ENCODE results near the gene SEMA5B. TPM values are rescaled to one million over a fixed set of nuclear protein-coding genes. Genes with fewer than 3 reads are reported as not detected.

The SEMA5B gene
- total RNA-seq, 3 donors from 2014 or later = 0.15 to 0.33 (median 0.32) TPM

DNA sequence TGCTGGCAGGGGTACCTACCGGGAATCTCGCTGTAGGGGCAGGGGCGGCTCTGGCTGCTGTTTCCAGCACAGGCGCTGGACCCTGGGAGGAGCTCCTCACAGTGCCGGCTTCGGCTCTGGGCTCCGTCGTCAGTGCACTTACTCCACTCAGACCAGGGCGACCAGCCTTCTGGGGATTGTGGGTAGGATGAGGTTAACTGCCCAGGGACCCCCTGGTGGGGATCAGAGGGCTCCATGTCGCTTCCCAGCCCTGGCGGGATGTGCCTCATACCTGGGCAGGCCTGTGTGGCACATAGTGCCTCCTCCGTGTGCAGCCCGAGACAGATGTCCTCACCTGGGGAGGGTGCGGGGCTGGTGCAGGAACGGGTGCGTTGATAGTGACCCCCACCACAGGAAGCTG is 115.7 kb downstream of the SEMA5B start:
- intact Hi-C loops (cut with DNase I; ENCODE audit: low total_unique reads) = no loop called here
- TF ChIP-seq POLR2AphosphoS5 (IDR thresholded peaks at IDR 0.05) = no peak
- TF ChIP-seq, protein P1, sequence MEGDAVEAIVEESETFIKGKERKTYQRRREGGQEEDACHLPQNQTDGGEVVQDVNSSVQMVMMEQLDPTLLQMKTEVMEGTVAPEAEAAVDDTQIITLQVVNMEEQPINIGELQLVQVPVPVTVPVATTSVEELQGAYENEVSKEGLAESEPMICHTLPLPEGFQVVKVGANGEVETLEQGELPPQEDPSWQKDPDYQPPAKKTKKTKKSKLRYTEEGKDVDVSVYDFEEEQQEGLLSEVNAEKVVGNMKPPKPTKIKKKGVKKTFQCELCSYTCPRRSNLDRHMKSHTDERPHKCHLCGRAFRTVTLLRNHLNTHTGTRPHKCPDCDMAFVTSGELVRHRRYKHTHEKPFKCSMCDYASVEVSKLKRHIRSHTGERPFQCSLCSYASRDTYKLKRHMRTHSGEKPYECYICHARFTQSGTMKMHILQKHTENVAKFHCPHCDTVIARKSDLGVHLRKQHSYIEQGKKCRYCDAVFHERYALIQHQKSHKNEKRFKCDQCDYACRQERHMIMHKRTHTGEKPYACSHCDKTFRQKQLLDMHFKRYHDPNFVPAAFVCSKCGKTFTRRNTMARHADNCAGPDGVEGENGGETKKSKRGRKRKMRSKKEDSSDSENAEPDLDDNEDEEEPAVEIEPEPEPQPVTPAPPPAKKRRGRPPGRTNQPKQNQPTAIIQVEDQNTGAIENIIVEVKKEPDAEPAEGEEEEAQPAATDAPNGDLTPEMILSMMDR (IDR thresholded peaks at IDR 0.05) = no peak
- TF ChIP-seq POLR2A (IDR thresholded peaks at IDR 0.05) = no peak
- no peak for DNase-seq (ENCODE audit: low spot score in 2 of 2)
- Histone ChIP-seq H3K4me3 (no peak overlapping the region), H3K27me3 (peaks cover 0 to 35% of the 10 kb centered on the region in 2 donors), H3K9me3 (no peaks in the 10 kb centered on the region), H3K27ac (no peak overlapping the region), H3K4me1 (no peaks in the 10 kb centered on the region), H3K36me3 (no peaks in the 10 kb centered on the region)

DNA sequence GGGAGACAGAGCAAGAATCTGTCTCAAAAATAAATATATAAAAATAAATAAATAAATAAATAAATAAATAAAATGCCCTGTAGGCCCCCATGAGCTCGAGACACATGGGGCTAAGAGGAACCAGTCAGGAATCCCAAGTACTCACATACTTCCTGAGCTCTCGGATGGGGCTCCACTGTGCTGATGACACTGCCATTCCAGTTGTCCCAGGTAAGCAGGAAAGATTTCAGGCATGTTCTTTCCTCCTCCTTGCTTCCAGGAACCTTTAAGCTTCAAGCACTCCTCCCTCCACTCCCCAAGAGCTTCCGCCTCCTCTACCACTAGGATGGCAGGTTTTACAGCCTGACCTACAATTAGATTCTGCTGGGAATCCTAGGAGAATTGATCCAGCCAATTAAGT is 119.3 kb downstream of the SEMA5B start:
- no peak overlapping the region for H3K27ac ChIP-seq
- H3K27me3 ChIP-seq = peaks cover 0 to 16% of the 10 kb centered on the region in 2 donors
- no peaks in the 10 kb centered on the region for H3K36me3 ChIP-seq
- no peaks in the 10 kb centered on the region for H3K9me3 ChIP-seq
- DNase-seq (ENCODE audit: low spot score in 2 of 2) = no peak
- no peak overlapping the region for H3K4me3 ChIP-seq
- intact Hi-C loops (cut with DNase I; ENCODE audit: low total_unique reads) = no loop called here
- TF ChIP-seq POLR2A (IDR thresholded peaks at IDR 0.05) = no peak
- H3K4me1 ChIP-seq = no peaks in the 10 kb centered on the region

DNA sequence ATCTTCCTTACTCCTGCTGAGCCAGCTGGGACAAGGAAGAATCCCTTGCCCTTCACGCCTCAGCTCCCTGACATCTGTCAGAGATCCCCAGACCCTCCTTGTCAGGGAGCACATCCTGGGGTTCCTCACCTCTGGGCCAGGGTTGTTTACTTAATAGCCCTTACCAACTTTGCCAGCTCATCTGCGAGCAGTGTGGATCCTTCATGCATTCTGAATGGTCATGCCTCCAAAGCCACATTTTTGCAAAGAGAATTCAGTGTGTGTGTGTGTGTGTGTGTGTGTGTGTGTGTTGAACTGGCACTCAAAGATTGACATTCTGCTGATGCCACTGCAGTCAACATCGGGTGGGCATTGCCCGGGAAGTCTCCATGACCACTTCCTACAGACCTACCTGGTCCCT is 120.1 kb downstream of the SEMA5B start:
- TF ChIP-seq POLR2AphosphoS5 (IDR thresholded peaks at IDR 0.05) (no peak), POLR2A (IDR thresholded peaks at IDR 0.05) (no peak)
- TF ChIP-seq, protein P1 (IDR thresholded peaks at IDR 0.05) = no peak
- no peak overlapping the region for H3K27ac ChIP-seq
- H3K4me1 ChIP-seq = no peaks in the 10 kb centered on the region
- no peak overlapping the region for H3K4me3 ChIP-seq
- H3K36me3 ChIP-seq = no peaks in the 10 kb centered on the region
- no peak for DNase-seq (ENCODE audit: low spot score in 2 of 2)
- intact Hi-C loops (cut with DNase I; ENCODE audit: low total_unique reads) = no loop called here
- H3K27me3 ChIP-seq = peaks cover 0 to 8% of the 10 kb centered on the region in 2 donors
- H3K9me3 ChIP-seq = no peaks in the 10 kb centered on the region

DNA sequence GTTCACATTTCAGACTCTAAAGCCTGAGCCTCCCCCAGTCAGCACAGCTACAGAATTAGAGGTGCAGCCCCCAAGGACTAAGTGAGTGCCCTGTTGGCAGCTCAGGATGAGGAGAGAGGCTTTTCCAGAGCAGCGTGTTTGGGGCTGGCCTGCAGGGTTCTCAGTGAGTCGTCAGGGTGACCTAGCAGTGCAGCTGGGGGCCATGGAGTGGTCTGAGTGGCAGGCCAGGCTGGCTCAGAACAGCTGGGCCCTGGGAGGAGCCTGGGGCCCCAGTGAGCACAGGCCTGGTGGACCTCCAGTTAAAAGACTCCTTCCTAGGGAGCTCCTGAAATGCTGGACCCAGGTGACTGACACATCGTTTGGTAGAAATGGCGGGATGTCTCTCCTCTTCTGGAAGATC is 124.4 kb downstream of the SEMA5B start:
- Histone ChIP-seq H3K36me3 (no peaks in the 10 kb centered on the region), H3K27me3 (no peaks in the 10 kb centered on the region), H3K4me3 (no peak overlapping the region), H3K4me1 (no peaks in the 10 kb centered on the region), H3K9me3 (no peaks in the 10 kb centered on the region), H3K27ac (no peak overlapping the region)
- DNase-seq (ENCODE audit: low spot score in 2 of 2) = no peak
- no peak for TF ChIP-seq POLR2AphosphoS5 (IDR thresholded peaks at IDR 0.05)
- intact Hi-C loops (cut with DNase I; ENCODE audit: low total_unique reads) = no loop called here

DNA sequence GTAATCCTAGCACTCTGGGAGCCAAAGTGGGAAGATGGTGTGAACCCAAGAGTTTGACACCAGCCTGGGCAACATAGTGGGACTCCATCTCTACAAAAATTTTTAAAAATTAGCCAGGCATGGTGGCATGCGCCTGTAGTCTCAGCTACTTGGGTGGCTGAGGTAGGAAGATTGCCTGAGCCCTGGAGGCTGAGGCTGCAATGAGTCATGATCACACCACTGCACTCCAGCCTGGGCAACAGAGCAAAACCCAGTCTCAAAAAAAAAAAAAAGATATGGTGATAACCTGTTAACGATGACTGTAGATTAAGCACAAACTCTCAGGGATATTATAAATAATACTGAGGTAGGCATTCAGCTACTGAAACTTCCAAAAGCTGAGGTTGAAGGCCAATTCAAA is 125.2 kb downstream of the SEMA5B start:
- Histone ChIP-seq H3K4me3 (no peak overlapping the region), H3K9me3 (no peaks in the 10 kb centered on the region), H3K4me1 (no peaks in the 10 kb centered on the region), H3K36me3 (no peaks in the 10 kb centered on the region), H3K27me3 (no peaks in the 10 kb centered on the region), H3K27ac (no peak overlapping the region)
- TF ChIP-seq POLR2AphosphoS5 (IDR thresholded peaks at IDR 0.05) (no peak), POLR2A (IDR thresholded peaks at IDR 0.05) (no peak)
- TF ChIP-seq, protein P1 (IDR thresholded peaks at IDR 0.05) = no peak
- DNase-seq (ENCODE audit: low spot score in 2 of 2) = no peak
- intact Hi-C loops (cut with DNase I; ENCODE audit: low total_unique reads) = no loop called here

DNA sequence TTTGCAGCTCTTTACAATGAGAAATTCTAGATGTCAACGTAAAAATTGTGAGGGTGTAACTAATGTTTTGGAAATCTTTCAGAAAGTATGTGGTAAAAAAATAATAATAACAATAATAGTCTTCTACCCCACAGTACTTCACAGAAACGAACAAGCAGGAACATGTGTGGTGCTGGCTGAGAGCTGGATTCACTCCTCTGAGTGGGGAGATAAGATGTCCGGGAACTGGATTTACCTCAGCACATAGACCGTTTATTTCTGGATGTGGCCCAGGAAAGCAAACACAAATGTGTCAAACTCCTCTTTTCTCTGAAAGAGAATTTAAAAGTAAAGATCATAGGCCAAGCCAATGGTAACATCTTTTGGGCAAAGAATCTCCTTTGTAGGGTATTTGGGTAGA is 129.3 kb downstream of the SEMA5B start:
- Histone ChIP-seq H3K36me3 (no peaks in the 10 kb centered on the region), H3K4me3 (no peak overlapping the region), H3K27me3 (no peaks in the 10 kb centered on the region), H3K4me1 (no peaks in the 10 kb centered on the region), H3K27ac (no peak overlapping the region), H3K9me3 (no peaks in the 10 kb centered on the region)
- intact Hi-C loops (cut with DNase I; ENCODE audit: low total_unique reads) = no loop called here
- TF ChIP-seq, protein P1 (IDR thresholded peaks at IDR 0.05) = no peak
- TF ChIP-seq POLR2AphosphoS5 (IDR thresholded peaks at IDR 0.05) (no peak), POLR2A (IDR thresholded peaks at IDR 0.05) (no peak)
- no peak for DNase-seq (ENCODE audit: low spot score in 2 of 2)

Measured in breast epithelium (tissue), 4 donors.